T-helper 1 cell treated with Interleukin-12 subunit alpha and Interleukin-12 subunit beta and Interleukin-4 antibody, amounts not matched to agents 30 μg/mL and 1 μg/mL, for 36 hours (primary cell): ENCODE results near the gene MALRD1.
A peak's percentile ranks its signal among the peaks of the same experiment; 100 is the strongest.

ENCODE experiments used
- H3K27ac Mint-ChIP-seq: one replicate; pipeline ENCODE4 v1.8.0; 2021; ENCODE audit warnings: mild to moderate bottlenecking, mixed read lengths
- H3K27me3 Mint-ChIP-seq: one replicate; pipeline ENCODE4 v1.8.0; 2021; ENCODE audit warnings: low read depth, mixed read lengths
- H3K36me3 Mint-ChIP-seq: one replicate; pipeline ENCODE4 v1.8.0; 2021; ENCODE audit warnings: low read depth, mixed read lengths
- H3K4me1 Mint-ChIP-seq: one replicate; pipeline ENCODE4 v1.8.0; 2021; ENCODE audit warnings: low read depth, mixed read lengths
- H3K4me3 Mint-ChIP-seq: one replicate; pipeline ENCODE4 v1.8.0; 2021; ENCODE audit warnings: mild to moderate bottlenecking, moderate library complexity, mixed read lengths
- H3K9me3 Mint-ChIP-seq: one replicate; pipeline ENCODE4 v1.8.0; 2021; ENCODE audit warnings: mixed read lengths

Gene MALRD1

GRCh38 chr10:19588608-19589007, 540.0 kb downstream of the MALRD1 start:
- Mint-ChIP-seq H3K36me3 (no peaks in the 10 kb centered on the region), H3K27me3 (no peaks in the 10 kb centered on the region), H3K4me3 (no peak overlapping the region), H3K27ac (no peak overlapping the region), H3K4me1 (no peaks in the 10 kb centered on the region), H3K9me3 (peaks cover 15% of the 10 kb centered on the region)

GRCh38 chr10:19592276-19592675, 543.7 kb downstream of the MALRD1 start:
- no peaks in the 10 kb centered on the region for H3K27me3 Mint-ChIP-seq
- H3K9me3 Mint-ChIP-seq, result peaks cover 10% of the 10 kb centered on the region
- H3K27ac Mint-ChIP-seq, result no peak overlapping the region

GRCh38 chr10:19595212-19595845, 546.7 kb downstream of the MALRD1 start:
- no peaks in the 10 kb centered on the region for H3K36me3 Mint-ChIP-seq
- no peak overlapping the region for H3K4me3 Mint-ChIP-seq
- peaks cover 11% of the 10 kb centered on the region for H3K9me3 Mint-ChIP-seq
- no peaks in the 10 kb centered on the region for H3K27me3 Mint-ChIP-seq
- no peaks in the 10 kb centered on the region for H3K4me1 Mint-ChIP-seq
- H3K27ac Mint-ChIP-seq, result no peak overlapping the region

More at GRCh38 chr10:19592276-19592675, 543.7 kb downstream of the MALRD1 start:
- Mint-ChIP-seq H3K36me3 (no peaks in the 10 kb centered on the region), H3K4me3 (no peak overlapping the region), H3K4me1 (no peaks in the 10 kb centered on the region)

- H3K4me1 Mint-ChIP-seq, result no peaks in the 10 kb centered on the region
- no peaks in the 10 kb centered on the region for H3K27me3 Mint-ChIP-seq
- H3K27ac Mint-ChIP-seq, result no peak overlapping the region
- H3K36me3 Mint-ChIP-seq, result no peaks in the 10 kb centered on the region
- no peak overlapping the region for H3K4me3 Mint-ChIP-seq
- H3K9me3 Mint-ChIP-seq, result peaks cover 7% of the 10 kb centered on the region
Measured at GRCh38 chr10:19605806-19606205, 557.2 kb downstream of the MALRD1 start.

- H3K4me1 Mint-ChIP-seq, result no peaks in the 10 kb centered on the region
- H3K36me3 Mint-ChIP-seq, result no peaks in the 10 kb centered on the region
- H3K4me3 Mint-ChIP-seq, result no peak overlapping the region
- no peak overlapping the region for H3K27ac Mint-ChIP-seq
- peaks cover 15% of the 10 kb centered on the region for H3K9me3 Mint-ChIP-seq
- no peaks in the 10 kb centered on the region for H3K27me3 Mint-ChIP-seq
Measured at GRCh38 chr10:19606968-19607367, 558.4 kb downstream of the MALRD1 start.

- no peak overlapping the region for H3K27ac Mint-ChIP-seq
- no peak overlapping the region for H3K4me3 Mint-ChIP-seq
- H3K9me3 Mint-ChIP-seq, result peaks cover 30% of the 10 kb centered on the region
- H3K27me3 Mint-ChIP-seq, result no peaks in the 10 kb centered on the region
- H3K4me1 Mint-ChIP-seq, result no peaks in the 10 kb centered on the region
- H3K36me3 Mint-ChIP-seq, result no peaks in the 10 kb centered on the region
Measured at GRCh38 chr10:19611775-19612174, 563.2 kb downstream of the MALRD1 start.

GRCh38 chr10:19616966-19617365, 568.4 kb downstream of the MALRD1 start:
- Mint-ChIP-seq H3K4me1 (no peaks in the 10 kb centered on the region), H3K4me3 (no peak overlapping the region), H3K27me3 (no peaks in the 10 kb centered on the region), H3K36me3 (no peaks in the 10 kb centered on the region), H3K27ac (no peak overlapping the region), H3K9me3 (peaks cover 27% of the 10 kb centered on the region)

GRCh38 chr10:19620811-19621210, 572.2 kb downstream of the MALRD1 start:
- Mint-ChIP-seq H3K9me3 (peaks cover 7% of the 10 kb centered on the region), H3K4me3 (no peak overlapping the region), H3K27ac (no peak overlapping the region), H3K36me3 (no peaks in the 10 kb centered on the region), H3K27me3 (no peaks in the 10 kb centered on the region), H3K4me1 (no peaks in the 10 kb centered on the region)

- no peak overlapping the region for H3K4me3 Mint-ChIP-seq
- H3K27ac Mint-ChIP-seq, result no peak overlapping the region
- H3K4me1 Mint-ChIP-seq, result no peaks in the 10 kb centered on the region
- H3K27me3 Mint-ChIP-seq, result no peaks in the 10 kb centered on the region
- H3K9me3 Mint-ChIP-seq, result peaks cover 4% of the 10 kb centered on the region
- no peaks in the 10 kb centered on the region for H3K36me3 Mint-ChIP-seq
Measured at GRCh38 chr10:19623321-19623720, 574.7 kb downstream of the MALRD1 start.

GRCh38 chr10:19626156-19626555, 577.6 kb downstream of the MALRD1 start:
- Mint-ChIP-seq H3K9me3 (no peaks in the 10 kb centered on the region), H3K4me3 (no peak overlapping the region), H3K4me1 (no peaks in the 10 kb centered on the region), H3K36me3 (no peaks in the 10 kb centered on the region), H3K27me3 (no peaks in the 10 kb centered on the region), H3K27ac (no peak overlapping the region)

- H3K27ac Mint-ChIP-seq, result no peak overlapping the region
- no peaks in the 10 kb centered on the region for H3K36me3 Mint-ChIP-seq
- peaks cover 6% of the 10 kb centered on the region for H3K9me3 Mint-ChIP-seq
- H3K4me3 Mint-ChIP-seq, result no peak overlapping the region
- H3K27me3 Mint-ChIP-seq, result no peaks in the 10 kb centered on the region
- H3K4me1 Mint-ChIP-seq, result no peaks in the 10 kb centered on the region
Measured at GRCh38 chr10:19628767-19629560, 580.4 kb downstream of the MALRD1 start.

GRCh38 chr10:19629567-19629966, 581.0 kb downstream of the MALRD1 start:
- H3K9me3 Mint-ChIP-seq, result peaks cover 12% of the 10 kb centered on the region
- no peaks in the 10 kb centered on the region for H3K27me3 Mint-ChIP-seq
- no peak overlapping the region for H3K4me3 Mint-ChIP-seq
- H3K27ac Mint-ChIP-seq, result no peak overlapping the region
- H3K4me1 Mint-ChIP-seq, result no peaks in the 10 kb centered on the region
- no peaks in the 10 kb centered on the region for H3K36me3 Mint-ChIP-seq

- Mint-ChIP-seq H3K4me3 (no peak overlapping the region), H3K27ac (no peak overlapping the region), H3K4me1 (no peaks in the 10 kb centered on the region), H3K36me3 (no peaks in the 10 kb centered on the region), H3K27me3 (no peaks in the 10 kb centered on the region), H3K9me3 (peaks cover 16% of the 10 kb centered on the region)
Measured at GRCh38 chr10:19634163-19634562, 585.6 kb downstream of the MALRD1 start.

GRCh38 chr10:19638182-19638895, 589.7 kb downstream of the MALRD1 start:
- Mint-ChIP-seq H3K27ac (no peak overlapping the region), H3K27me3 (no peaks in the 10 kb centered on the region), H3K36me3 (no peaks in the 10 kb centered on the region), H3K4me3 (peak overlapping the region; percentile 34), H3K9me3 (peaks cover 14% of the 10 kb centered on the region), H3K4me1 (no peaks in the 10 kb centered on the region)

GRCh38 chr10:19638896-19639233, 590.3 kb downstream of the MALRD1 start:
- Mint-ChIP-seq H3K9me3 (peaks cover 18% of the 10 kb centered on the region), H3K4me1 (no peaks in the 10 kb centered on the region), H3K27me3 (no peaks in the 10 kb centered on the region), H3K27ac (no peak overlapping the region), H3K36me3 (no peaks in the 10 kb centered on the region), H3K4me3 (peak overlapping the region; percentile 34)
